ENCODE measurements around the gene COL7A1. TPM values are rescaled to one million over a fixed set of nuclear protein-coding genes. Genes with fewer than 3 reads are reported as not detected.

COL7A1 gene
- total and polyA plus RNA-seq, 2 experiments from 2014 or later, result 4.0 to 7.9 TPM

DNA sequence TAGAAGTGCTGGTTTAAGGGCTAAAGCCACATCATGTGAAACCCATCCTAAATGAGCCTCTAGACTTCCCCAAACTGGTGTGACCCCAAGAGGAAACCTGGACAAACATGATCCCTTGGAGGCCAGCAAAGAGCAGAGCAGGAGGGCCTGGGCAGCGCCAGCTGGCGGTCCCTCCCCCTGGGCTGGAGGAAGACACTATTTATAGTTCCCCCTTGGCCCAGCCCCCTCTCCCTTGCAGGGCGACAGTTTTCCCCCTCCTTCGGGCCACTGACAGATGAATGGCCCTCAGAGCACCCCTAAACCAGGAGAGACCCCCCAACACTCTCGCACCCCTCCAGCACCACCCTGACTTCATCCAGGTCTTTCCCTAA lies 34.5 kb downstream of the COL7A1 start:
- no peaks in the 10 kb centered on the region; the same call in 1 of the 3 replicates for H3K9me3 Mint-ChIP-seq
- TF ChIP-seq JUNB (IDR thresholded peaks at IDR 0.05; ENCODE audit: unreplicated experiment), result no peak
- TF ChIP-seq REST (IDR thresholded peaks at IDR 0.05; ENCODE audit: unreplicated experiment), result no peak
- TF ChIP-seq CREB1 (CRISPR knock-in tag; IDR thresholded peaks at IDR 0.05; ENCODE audit: low read depth), result no peak
- Histone ChIP-seq H3K4me2 (peak overlapping the region; percentile 68), H3K27ac (ENCODE audit: low read depth) (no peak overlapping the region), H3K36me3 (ENCODE audit: insufficient read depth) (no peaks in the 10 kb centered on the region), H3F3A (replicated peaks; ENCODE audit: low read depth) (peaks cover 11% of the 10 kb centered on the region), H3K27me3 (ENCODE audit: insufficient read depth) (no peaks in the 10 kb centered on the region), H4K20me1 (replicated peaks; ENCODE audit: insufficient read depth) (no peaks in the 10 kb centered on the region), H2AFZ (peak overlapping the region; percentile 90; the same call in 1 of the 2 replicates), H3K79me2 (replicated peaks; ENCODE audit: insufficient read depth) (peaks cover 6% of the 10 kb centered on the region), H3K4me3 (peak overlapping the region; percentile 38; the same call in 1 of the 2 replicates), H3K4me1 (ENCODE audit: insufficient read depth) (peaks cover 24% of the 10 kb centered on the region; the same call in 1 of the 2 replicates), H3K9me2 (ENCODE audit: insufficient read depth) (no peaks in the 10 kb centered on the region)
- peak overlapping the region; percentile 61 for H3K4me3 Mint-ChIP-seq
- H3K36me3 Mint-ChIP-seq (ENCODE audit: low read depth), result no peaks in the 10 kb centered on the region; the same call in 2 of the 3 replicates
- peaks cover 43% of the 10 kb centered on the region for H3K4me1 Mint-ChIP-seq
- DNase-seq (ENCODE audit: low spot score), result no peak
- H3K27me3 Mint-ChIP-seq (ENCODE audit: insufficient read depth, low read depth, poor library complexity), result peaks cover 23% of the 10 kb centered on the region
- no peak for ATAC-seq
- H3K27ac Mint-ChIP-seq, result no peak overlapping the region

- peaks cover 30% of the 10 kb centered on the region for H3K4me1 ChIP-seq (ENCODE audit: insufficient read depth)
- H3K4me3 Mint-ChIP-seq, result no peak overlapping the region; the same call in 2 of the 3 replicates
- no peak overlapping the region for H3K27ac Mint-ChIP-seq
- no peak for TF ChIP-seq EZH2 (IDR thresholded peaks at IDR 0.05; ENCODE audit: low read depth, unreplicated experiment)
- TF ChIP-seq CREB1 (CRISPR knock-in tag; IDR thresholded peaks at IDR 0.05; ENCODE audit: low read depth), result no peak
- no peak for TF ChIP-seq ZNF331 (CRISPR knock-in tag; IDR thresholded peaks at IDR 0.05; ENCODE audit: low read depth)
- TF ChIP-seq EZH2phosphoT487 (IDR thresholded peaks at IDR 0.05; ENCODE audit: unreplicated experiment), result no peak
- TF ChIP-seq REST (IDR thresholded peaks at IDR 0.05; ENCODE audit: unreplicated experiment), result no peak
- no peak for TF ChIP-seq STAT1 (IDR thresholded peaks at IDR 0.05; ENCODE audit: unreplicated experiment)
Measured at GRCh38 chr3:48558493-48559134, 36.5 kb downstream of the COL7A1 start.

More at GRCh38 chr3:48558493-48559134, 36.5 kb downstream of the COL7A1 start:
- ATAC-seq, result no peak
- Histone ChIP-seq H3K27me3 (ENCODE audit: insufficient read depth) (no peaks in the 10 kb centered on the region), H3K4me3 (no peak overlapping the region), H3F3A (replicated peaks; ENCODE audit: low read depth) (peaks cover 11% of the 10 kb centered on the region), H4K20me1 (replicated peaks; ENCODE audit: insufficient read depth) (no peaks in the 10 kb centered on the region), H3K79me2 (replicated peaks; ENCODE audit: insufficient read depth) (peaks cover 21% of the 10 kb centered on the region), H2AFZ (no peak overlapping the region), H3K27ac (ENCODE audit: low read depth) (no peak overlapping the region), H3K36me3 (ENCODE audit: insufficient read depth) (no peaks in the 10 kb centered on the region), H3K4me2 (no peak overlapping the region), H3K9me2 (ENCODE audit: insufficient read depth) (no peaks in the 10 kb centered on the region)
- H3K27me3 Mint-ChIP-seq (ENCODE audit: insufficient read depth, low read depth, poor library complexity), result peaks cover 22% of the 10 kb centered on the region
- no peak for DNase-seq (ENCODE audit: low spot score)
- H3K9me3 Mint-ChIP-seq, result no peaks in the 10 kb centered on the region; the same call in 2 of the 3 replicates
- H3K4me1 Mint-ChIP-seq, result peaks cover 50% of the 10 kb centered on the region
- no peaks in the 10 kb centered on the region; the same call in 2 of the 3 replicates for H3K36me3 Mint-ChIP-seq (ENCODE audit: low read depth)
